Stomach (tissue), 4 donors: ENCODE results near the gene EHD3.

ENCODE experiments used
- POLR2A ChIP-seq, 4 donors: fragments of 450-650 bp; IDR thresholded peaks; one replicate each; pipeline ENCODE4 v1.6.1; 2016; ENCODE audit warnings: antibody characterized with exemption in 4 of 4, control low read depth in 2 of 4, mild to moderate bottlenecking in 1 of 4, moderate library complexity in 1 of 4
- POLR2AphosphoS5 ChIP-seq, 3 donors: sonication (generic); formaldehyde crosslinking; IDR thresholded peaks; one replicate each; pipeline ENCODE4 v1.6.1; 2016; ENCODE audit warnings: antibody characterized with exemption in 3 of 3
- TF ChIP-seq, protein P1 (sequence below), 7 experiments: fragments of 450-650 bp in 4 of 7; fragments of 200-600 bp in 3 of 7; sonication (generic) in 3 of 7; IDR thresholded peaks; one replicate each; pipeline ENCODE4 v1.5.1; 2016 to 2019; ENCODE audit warnings: antibody characterized with exemption in 7 of 7, control low read depth in 2 of 7, mild to moderate bottlenecking in 1 of 7

DNA sequence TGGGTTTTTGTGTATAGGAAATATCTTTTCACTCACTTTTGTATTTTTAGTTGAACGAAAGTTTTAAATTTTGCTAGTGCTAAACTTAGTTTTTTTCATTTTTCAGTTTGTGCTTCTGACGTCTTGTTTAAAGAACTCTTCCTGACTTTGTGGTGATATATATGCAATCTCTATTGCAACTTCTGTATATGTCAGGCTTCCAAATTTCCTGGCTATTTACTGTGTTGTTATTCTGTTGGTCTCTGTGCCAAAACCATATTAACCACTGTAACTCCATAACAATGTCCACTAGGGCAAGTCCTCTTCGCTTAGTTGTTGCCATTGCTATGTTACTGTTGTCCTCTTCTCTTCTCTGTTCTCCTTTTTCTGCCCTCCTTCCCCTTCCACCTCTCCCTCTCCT is 3.2 kb upstream of the EHD3 start:
- TF ChIP-seq, protein P1, sequence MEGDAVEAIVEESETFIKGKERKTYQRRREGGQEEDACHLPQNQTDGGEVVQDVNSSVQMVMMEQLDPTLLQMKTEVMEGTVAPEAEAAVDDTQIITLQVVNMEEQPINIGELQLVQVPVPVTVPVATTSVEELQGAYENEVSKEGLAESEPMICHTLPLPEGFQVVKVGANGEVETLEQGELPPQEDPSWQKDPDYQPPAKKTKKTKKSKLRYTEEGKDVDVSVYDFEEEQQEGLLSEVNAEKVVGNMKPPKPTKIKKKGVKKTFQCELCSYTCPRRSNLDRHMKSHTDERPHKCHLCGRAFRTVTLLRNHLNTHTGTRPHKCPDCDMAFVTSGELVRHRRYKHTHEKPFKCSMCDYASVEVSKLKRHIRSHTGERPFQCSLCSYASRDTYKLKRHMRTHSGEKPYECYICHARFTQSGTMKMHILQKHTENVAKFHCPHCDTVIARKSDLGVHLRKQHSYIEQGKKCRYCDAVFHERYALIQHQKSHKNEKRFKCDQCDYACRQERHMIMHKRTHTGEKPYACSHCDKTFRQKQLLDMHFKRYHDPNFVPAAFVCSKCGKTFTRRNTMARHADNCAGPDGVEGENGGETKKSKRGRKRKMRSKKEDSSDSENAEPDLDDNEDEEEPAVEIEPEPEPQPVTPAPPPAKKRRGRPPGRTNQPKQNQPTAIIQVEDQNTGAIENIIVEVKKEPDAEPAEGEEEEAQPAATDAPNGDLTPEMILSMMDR (IDR thresholded peaks at IDR 0.05): no peak
- TF ChIP-seq POLR2A (IDR thresholded peaks at IDR 0.05): no peak
- TF ChIP-seq POLR2AphosphoS5 (IDR thresholded peaks at IDR 0.05): no peak
